Mammary epithelial cell (primary cell): ENCODE data around the gene SMPD4.
"Not testable (repeated sequence)": the region's sequence is repeated elsewhere in the genome, so short reads cannot be mapped to it uniquely, and the experiment has no call there.

Experiments
- CTCF ChIP-seq, 2 donors: IDR thresholded peaks in 1 of 2; conservative IDR thresholded peaks in 1 of 2; 2 replicates each; pipeline ENCODE4 v1.5.1; 2011 to 2012; ENCODE audit warnings: inconsistent platforms in 2 of 2, low read length in 2 of 2, mild to moderate bottlenecking in 2 of 2, control low read depth in 1 of 2, low read depth in 1 of 2; ENCODE audit not compliant: insufficient read depth in 1 of 2; ENCODE audit errors: extremely low read depth in 1 of 2
- EZH2 ChIP-seq: IDR thresholded peaks from 2 replicates; pipeline ENCODE4 v1.6.1; 2012; ENCODE audit warnings: low read length, inconsistent platforms, borderline replicate concordance

- TF ChIP-seq CTCF (conservative IDR thresholded peaks at IDR 0.05 in 1 of 2, IDR thresholded peaks at IDR 0.05 in 1 of 2; ENCODE audit: extremely low read depth in 1 of 2, insufficient read depth in 1 of 2, low read depth in 1 of 2, low read length in 2 of 2); EZH2: not testable (repeated sequence)
These were observed 12.2 kb downstream of the SMPD4 start for GRCh38 chr2:130169163-130169562.
